OCI-LY7 (cell line): Measurements from ENCODE around the gene CCDC43. TPM values are rescaled to one million over a fixed set of nuclear protein-coding genes. Genes with fewer than 3 reads are reported as not detected.

Source experiments
- BruUV-seq: library from RNA; stranded (reverse); fragments of 400-500 nt; replicated peaks from 2 replicates; lab custom pipeline; 2021; lab: Mats Ljungman, UMichigan
- CTCF ChIA-PET: fragments of 300-600 bp; sonication (Branson Sonifier 250); formaldehyde crosslinking; loops from one replicate; lab custom pipeline; 2022; ENCODE audit warnings: antibody characterized with exemption; ENCODE audit not compliant: unreplicated experiment; lab: Charles Lee
- POLR2A ChIA-PET: fragments of 300-600 bp; sonication (Branson Sonifier 250); formaldehyde crosslinking; loops from one replicate; lab custom pipeline; 2022; ENCODE audit warnings: antibody characterized with exemption; lab: Charles Lee
- DNase-seq: peaks from one replicate; pipeline ENCODE4 v3.0.0-alpha.2; 2015; ENCODE audit warnings: low spot score
- H2AFZ ChIP-seq: fragments of 200-600 bp; sonication (generic), shearing (Covaris generic); 2 replicates; pipeline ENCODE4 v1.6.1; 2014; ENCODE audit warnings: mild to moderate bottlenecking, antibody characterized with exemption, low read length, moderate library complexity
- H3K27ac ChIP-seq: fragments of 200-600 bp; sonication (generic); 2 replicates; pipeline ENCODE4 v1.5.1; 2014; ENCODE audit warnings: mixed run types, low read depth, mild to moderate bottlenecking, moderate library complexity, low read length, inconsistent platforms; ENCODE audit not compliant: poor library complexity, severe bottlenecking
- H3K36me3 ChIP-seq: fragments of 200-600 bp; sonication (generic); 2 replicates; pipeline ENCODE4 v1.6.1; 2014; ENCODE audit warnings: mild to moderate bottlenecking, antibody characterized with exemption, low read length, moderate library complexity, mixed read lengths; ENCODE audit not compliant: insufficient read depth
- H3K4me1 ChIP-seq: fragments of 200-600 bp; sonication (generic); 2 replicates; pipeline ENCODE4 v1.5.1; 2014; ENCODE audit warnings: mild to moderate bottlenecking, low read length; ENCODE audit not compliant: insufficient read depth, poor library complexity, severe bottlenecking
- H3K4me2 ChIP-seq: fragments of 200-600 bp; sonication (generic); 2 replicates; pipeline ENCODE4 v1.6.1; 2014; ENCODE audit warnings: mild to moderate bottlenecking, low read length
- H3K4me3 ChIP-seq: fragments of 200-600 bp; sonication (generic); 2 replicates; pipeline ENCODE4 v1.5.1; 2014; ENCODE audit warnings: mild to moderate bottlenecking, low read depth, low read length; ENCODE audit not compliant: poor library complexity, severe bottlenecking
- H3K79me2 ChIP-seq: fragments of 200-600 bp; sonication (generic); 2 replicates; pipeline ENCODE4 v1.6.1; 2016; ENCODE audit warnings: low read depth, mild to moderate bottlenecking, low read length, moderate library complexity, mixed read lengths; ENCODE audit not compliant: insufficient read depth
- H3K9me2 ChIP-seq: fragments of 200-600 bp; sonication (generic); 2 replicates; pipeline ENCODE4 v1.6.1; 2016; ENCODE audit warnings: mild to moderate bottlenecking, low read length, mixed read lengths; ENCODE audit not compliant: insufficient read depth
- H3K9me3 ChIP-seq: fragments of 200-600 bp; sonication (generic); 2 replicates; pipeline ENCODE4 v1.6.1; 2014; ENCODE audit warnings: mild to moderate bottlenecking, mixed run types, low read length, mixed read lengths
- H4K20me1 ChIP-seq: fragments of 200-600 bp; sonication (generic); 2 replicates; pipeline ENCODE4 v1.6.1; 2014; ENCODE audit warnings: mild to moderate bottlenecking, antibody characterized with exemption, low read length, moderate library complexity, mixed read lengths; ENCODE audit not compliant: insufficient read depth
- EZH2phosphoT487 ChIP-seq: fragments of 200-600 bp; sonication (generic); IDR thresholded peaks from 2 replicates; pipeline ENCODE4 v1.6.1; 2018; ENCODE audit warnings: low read depth, borderline replicate concordance, mild to moderate bottlenecking, mixed run types, antibody characterized with exemption, low read length, moderate library complexity, mixed read lengths
- intact Hi-C: fragments of 100-400 bp; cut with micrococcal nuclease; formaldehyde crosslinking; loops from one replicate; pipeline ENCODE4 v1.10.0; 2022; ENCODE audit not compliant: unreplicated experiment
- total RNA-seq, 2 experiments: library from RNA; depleted of rRNA in 1 of 2; stranded (reverse); fragments of >200 nt in 1 of 2; shearing (Covaris generic) in 1 of 2; gene quantifications; 2 replicates each; pipeline ENCODE4 v1.2.3, GENCODE V29; 2014 to 2022
- TF ChIP-seq, protein P1 (sequence below): fragments of 200-600 bp; sonication (generic); conservative IDR thresholded peaks from 2 replicates; pipeline ENCODE4 v1.5.1; 2014; ENCODE audit warnings: mild to moderate bottlenecking, antibody characterized with exemption, low read length, moderate library complexity, mixed read lengths

The CCDC43 gene
- total RNA-seq, 2 experiments from 2014 or later = 33.2 to 35.6 TPM

DNA sequence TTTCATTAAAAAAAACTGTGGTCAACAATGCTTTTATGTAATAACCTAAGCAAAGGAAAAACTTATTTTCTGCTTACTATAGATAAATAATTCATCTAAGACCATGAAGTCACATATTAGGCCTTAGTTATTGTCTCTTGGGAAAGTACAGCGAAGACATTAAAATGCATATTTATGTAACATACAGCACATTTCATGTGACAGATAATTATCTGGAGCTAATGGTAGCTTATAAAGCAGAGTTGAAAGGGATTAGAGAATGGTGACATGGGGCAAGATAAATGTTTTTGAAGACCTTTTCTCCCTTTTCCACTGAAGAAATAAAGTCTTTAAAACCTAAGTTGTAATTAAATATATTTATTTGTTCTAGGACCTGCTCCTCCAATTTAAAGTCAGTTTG lies 23.6 kb downstream of the CCDC43 start:
- no peak for DNase-seq
- Histone ChIP-seq H3K36me3 (no peaks in the 10 kb centered on the region), H3K4me1 (no peaks in the 10 kb centered on the region), H3K79me2 (no peaks in the 10 kb centered on the region), H3K9me2 (no peaks in the 10 kb centered on the region), H3K27ac (no peak overlapping the region), H4K20me1 (no peaks in the 10 kb centered on the region), H3K4me3 (no peak overlapping the region), H3K9me3 (no peaks in the 10 kb centered on the region), H2AFZ (no peak overlapping the region), H3K4me2 (no peak overlapping the region)
- POLR2A ChIA-PET = no interaction called here
- CTCF ChIA-PET = no interaction called here
- BruUV-seq = no TSS peak
- intact Hi-C loops = no loop called here
- no peak for TF ChIP-seq EZH2phosphoT487
- TF ChIP-seq, protein P1, sequence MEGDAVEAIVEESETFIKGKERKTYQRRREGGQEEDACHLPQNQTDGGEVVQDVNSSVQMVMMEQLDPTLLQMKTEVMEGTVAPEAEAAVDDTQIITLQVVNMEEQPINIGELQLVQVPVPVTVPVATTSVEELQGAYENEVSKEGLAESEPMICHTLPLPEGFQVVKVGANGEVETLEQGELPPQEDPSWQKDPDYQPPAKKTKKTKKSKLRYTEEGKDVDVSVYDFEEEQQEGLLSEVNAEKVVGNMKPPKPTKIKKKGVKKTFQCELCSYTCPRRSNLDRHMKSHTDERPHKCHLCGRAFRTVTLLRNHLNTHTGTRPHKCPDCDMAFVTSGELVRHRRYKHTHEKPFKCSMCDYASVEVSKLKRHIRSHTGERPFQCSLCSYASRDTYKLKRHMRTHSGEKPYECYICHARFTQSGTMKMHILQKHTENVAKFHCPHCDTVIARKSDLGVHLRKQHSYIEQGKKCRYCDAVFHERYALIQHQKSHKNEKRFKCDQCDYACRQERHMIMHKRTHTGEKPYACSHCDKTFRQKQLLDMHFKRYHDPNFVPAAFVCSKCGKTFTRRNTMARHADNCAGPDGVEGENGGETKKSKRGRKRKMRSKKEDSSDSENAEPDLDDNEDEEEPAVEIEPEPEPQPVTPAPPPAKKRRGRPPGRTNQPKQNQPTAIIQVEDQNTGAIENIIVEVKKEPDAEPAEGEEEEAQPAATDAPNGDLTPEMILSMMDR = no peak

DNA sequence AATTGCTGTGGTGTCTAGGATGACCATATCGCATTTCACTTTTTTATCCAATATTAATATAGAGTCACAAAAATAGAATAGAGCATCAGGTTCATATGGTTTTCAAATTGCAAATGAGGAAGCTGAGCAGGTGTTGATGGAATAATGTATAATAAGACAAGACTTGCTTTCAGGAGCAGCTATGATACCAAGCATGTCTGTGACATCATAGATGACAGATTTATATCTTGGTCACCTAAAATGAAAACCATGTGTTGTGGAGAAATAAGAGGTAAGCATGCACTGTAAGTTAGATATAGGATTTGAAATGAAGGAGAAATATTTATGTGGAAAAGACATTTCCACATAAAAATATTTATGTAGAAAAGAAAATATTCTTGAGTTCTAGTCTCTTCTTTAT lies 24.7 kb downstream of the CCDC43 start:
- Histone ChIP-seq H3K36me3 (no peaks in the 10 kb centered on the region), H4K20me1 (no peaks in the 10 kb centered on the region), H3K27ac (no peak overlapping the region), H3K79me2 (no peaks in the 10 kb centered on the region), H3K4me3 (no peak overlapping the region), H3K9me3 (no peaks in the 10 kb centered on the region), H3K4me2 (no peak overlapping the region), H2AFZ (no peak overlapping the region), H3K9me2 (no peaks in the 10 kb centered on the region), H3K4me1 (no peaks in the 10 kb centered on the region)
- no peak for TF ChIP-seq EZH2phosphoT487
- TF ChIP-seq, protein P1 = no peak
- ChIA-PET CTCF (no interaction called here), POLR2A (no interaction called here)
- no peak for DNase-seq
- no TSS peak for BruUV-seq
- intact Hi-C loops = no loop called here

DNA sequence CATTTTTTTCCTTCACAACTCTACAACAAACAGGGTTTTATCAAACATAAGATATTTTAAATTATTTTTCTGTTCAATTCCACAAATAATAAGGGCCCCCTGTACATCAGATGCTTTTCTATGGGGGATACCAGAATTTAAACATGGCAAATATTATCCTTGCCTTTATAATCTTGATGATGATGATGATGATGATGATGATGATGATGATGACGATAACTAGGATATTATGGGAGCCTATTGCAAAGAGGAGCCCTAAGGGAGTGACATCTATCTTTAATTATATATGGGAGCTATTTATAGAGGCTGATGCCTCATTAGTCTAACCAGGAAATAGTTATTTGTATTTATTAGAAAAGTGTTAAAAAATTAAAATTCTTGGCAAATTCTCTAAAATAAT lies 26.5 kb downstream of the CCDC43 start:
- Histone ChIP-seq H4K20me1 (no peaks in the 10 kb centered on the region), H3K79me2 (no peaks in the 10 kb centered on the region), H3K9me3 (no peaks in the 10 kb centered on the region), H3K9me2 (no peaks in the 10 kb centered on the region), H3K4me1 (no peaks in the 10 kb centered on the region), H3K36me3 (no peaks in the 10 kb centered on the region), H3K4me3 (no peak overlapping the region), H2AFZ (no peak overlapping the region), H3K4me2 (no peak overlapping the region), H3K27ac (no peak overlapping the region)
- BruUV-seq = no TSS peak
- TF ChIP-seq EZH2phosphoT487 = no peak
- TF ChIP-seq, protein P1 = no peak
- CTCF ChIA-PET = no interaction called here
- no peak for DNase-seq
- intact Hi-C loops = no loop called here
- POLR2A ChIA-PET = interaction anchor here (1.3 kb wide), 1 partner anchor 12 kb away, joined by 3 read pairs; no protein-coding TSS in a partner anchor
